ENCODE data around the gene KCNAB3.

The KCNAB3 gene

GRCh38 chr17:7881276-7882054 lies 48.2 kb downstream of the KCNAB3 start:
- TF ChIP-seq, protein P1, sequence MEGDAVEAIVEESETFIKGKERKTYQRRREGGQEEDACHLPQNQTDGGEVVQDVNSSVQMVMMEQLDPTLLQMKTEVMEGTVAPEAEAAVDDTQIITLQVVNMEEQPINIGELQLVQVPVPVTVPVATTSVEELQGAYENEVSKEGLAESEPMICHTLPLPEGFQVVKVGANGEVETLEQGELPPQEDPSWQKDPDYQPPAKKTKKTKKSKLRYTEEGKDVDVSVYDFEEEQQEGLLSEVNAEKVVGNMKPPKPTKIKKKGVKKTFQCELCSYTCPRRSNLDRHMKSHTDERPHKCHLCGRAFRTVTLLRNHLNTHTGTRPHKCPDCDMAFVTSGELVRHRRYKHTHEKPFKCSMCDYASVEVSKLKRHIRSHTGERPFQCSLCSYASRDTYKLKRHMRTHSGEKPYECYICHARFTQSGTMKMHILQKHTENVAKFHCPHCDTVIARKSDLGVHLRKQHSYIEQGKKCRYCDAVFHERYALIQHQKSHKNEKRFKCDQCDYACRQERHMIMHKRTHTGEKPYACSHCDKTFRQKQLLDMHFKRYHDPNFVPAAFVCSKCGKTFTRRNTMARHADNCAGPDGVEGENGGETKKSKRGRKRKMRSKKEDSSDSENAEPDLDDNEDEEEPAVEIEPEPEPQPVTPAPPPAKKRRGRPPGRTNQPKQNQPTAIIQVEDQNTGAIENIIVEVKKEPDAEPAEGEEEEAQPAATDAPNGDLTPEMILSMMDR (IDR thresholded peaks at IDR 0.05; ENCODE audit: insufficient read depth, low read depth, low read length, missing control alignments): no peak
- no peak for DNase-seq (ENCODE audit: low read depth)
- H3K4me3 ChIP-seq (ENCODE audit: low read depth, low read length): no peak overlapping the region

- TF ChIP-seq, protein P1 (IDR thresholded peaks at IDR 0.05; ENCODE audit: insufficient read depth, low read depth, low read length, missing control alignments): no peak
- DNase-seq (ENCODE audit: low read depth): no peak
- no peak overlapping the region for H3K4me3 ChIP-seq (ENCODE audit: low read depth, low read length)
These were observed 49.4 kb downstream of the KCNAB3 start for GRCh38 chr17:7880076-7880868.

- no peak overlapping the region for H3K4me3 ChIP-seq (ENCODE audit: low read depth, low read length)
- TF ChIP-seq, protein P1 (IDR thresholded peaks at IDR 0.05; ENCODE audit: insufficient read depth, low read depth, low read length, missing control alignments): no peak
- DNase-seq (ENCODE audit: low read depth): no peak
These were observed 51.4 kb downstream of the KCNAB3 start for GRCh38 chr17:7878234-7878633.

GRCh38 chr17:7875804-7876370 lies 53.8 kb downstream of the KCNAB3 start:
- TF ChIP-seq, protein P1 (IDR thresholded peaks at IDR 0.05; ENCODE audit: insufficient read depth, low read depth, low read length, missing control alignments): no peak
- no peak overlapping the region for H3K4me3 ChIP-seq (ENCODE audit: low read depth, low read length)
- DNase-seq (ENCODE audit: low read depth): no peak

DNA sequence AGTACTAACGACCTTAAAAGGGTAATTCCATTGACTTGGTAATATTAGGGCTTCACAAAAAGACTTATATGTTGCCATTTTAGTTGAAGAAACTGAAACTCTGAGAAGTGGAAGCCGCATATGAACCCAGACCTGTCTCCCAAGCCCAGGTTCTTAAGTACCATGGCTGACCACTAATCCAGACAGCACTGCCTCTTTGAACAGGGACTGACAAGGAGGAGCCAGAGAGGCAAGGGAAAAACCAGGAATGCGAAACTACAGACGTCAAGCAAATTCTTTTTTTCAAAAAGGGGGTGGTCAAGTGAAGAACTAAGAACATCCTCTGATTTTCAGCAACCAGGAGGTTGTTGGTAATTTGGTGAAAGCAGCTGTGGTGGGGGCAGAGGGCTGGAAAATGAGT lies 56.6 kb downstream of the KCNAB3 start:
- H3K4me3 ChIP-seq (ENCODE audit: low read depth, low read length): no peak overlapping the region

More for the DNA sequence above, 56.6 kb downstream of the KCNAB3 start:
- TF ChIP-seq, protein P1 (IDR thresholded peaks at IDR 0.05; ENCODE audit: insufficient read depth, low read depth, low read length, missing control alignments): no peak
- DNase-seq (ENCODE audit: low read depth): peak; percentile 24

Data from GM12865 (cell line).